ENCODE results near the gene LRRN2.
"Not testable (repeated sequence)": the region's sequence is repeated elsewhere in the genome, so short reads cannot be mapped to it uniquely, and the experiment has no call there.

LRRN2 gene

GRCh38 chr1:204629459-204629858 lies 56.1 kb downstream of the LRRN2 start:
- not testable (repeated sequence) for DNase-seq (ENCODE audit: low spot score)

GRCh38 chr1:204628868-204629267 lies 56.7 kb downstream of the LRRN2 start:
- DNase-seq (ENCODE audit: low spot score), result no peak

DNA sequence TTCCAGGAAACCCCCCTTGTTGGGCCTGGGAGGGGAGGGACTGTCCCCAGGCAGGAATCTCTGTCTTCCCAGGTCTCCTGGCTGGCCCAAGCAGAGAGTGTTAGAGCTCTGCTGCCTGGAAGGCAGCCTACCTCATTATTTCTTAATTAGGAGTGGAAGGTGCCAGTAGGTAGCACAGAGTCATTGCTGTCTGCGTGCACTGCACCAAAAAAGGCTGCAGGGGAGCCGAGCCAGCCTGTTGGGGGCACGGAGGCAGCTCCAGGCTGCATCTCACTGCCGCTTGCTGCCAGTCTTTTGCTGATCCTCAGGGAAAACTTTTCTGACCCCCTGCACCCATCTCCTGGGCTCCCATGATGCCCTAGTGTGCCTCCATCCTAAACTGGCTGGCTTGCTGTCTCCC lies 58.1 kb downstream of the LRRN2 start:
- no peak for DNase-seq (ENCODE audit: low spot score)

DNA sequence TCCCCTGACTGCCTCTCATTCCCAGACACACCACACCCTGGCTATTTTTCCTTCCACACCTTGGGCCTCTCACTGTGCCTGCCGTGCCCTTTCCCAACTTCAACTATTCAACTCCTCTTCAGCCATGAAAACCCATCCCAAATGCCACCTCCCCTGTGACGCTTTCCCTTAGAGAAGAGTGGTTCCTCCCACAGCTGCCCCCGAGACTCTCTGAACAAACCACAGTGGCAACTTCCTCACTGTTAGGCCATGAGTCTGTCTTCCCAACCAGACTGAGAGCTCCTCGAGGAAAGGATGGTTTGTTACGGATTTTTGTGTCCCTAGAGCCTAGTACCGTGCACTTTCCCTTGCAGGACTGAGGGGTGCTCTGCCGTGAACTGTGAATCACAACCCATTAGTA lies 59.2 kb downstream of the LRRN2 start:
- DNase-seq (ENCODE audit: low spot score), result no peak

GRCh38 chr1:204624631-204625216 lies 60.8 kb downstream of the LRRN2 start:
- no peak for DNase-seq (ENCODE audit: low spot score)

GRCh38 chr1:204623894-204624361 lies 61.6 kb downstream of the LRRN2 start:
- DNase-seq (ENCODE audit: low spot score), result peak; percentile 42

- DNase-seq (ENCODE audit: low spot score), result peak; percentile 56
These were observed 62.1 kb downstream of the LRRN2 start for GRCh38 chr1:204623365-204623893.

- DNase-seq (ENCODE audit: low spot score), result no peak
These were observed 63.5 kb downstream of the LRRN2 start for GRCh38 chr1:204621996-204622395.

DNA sequence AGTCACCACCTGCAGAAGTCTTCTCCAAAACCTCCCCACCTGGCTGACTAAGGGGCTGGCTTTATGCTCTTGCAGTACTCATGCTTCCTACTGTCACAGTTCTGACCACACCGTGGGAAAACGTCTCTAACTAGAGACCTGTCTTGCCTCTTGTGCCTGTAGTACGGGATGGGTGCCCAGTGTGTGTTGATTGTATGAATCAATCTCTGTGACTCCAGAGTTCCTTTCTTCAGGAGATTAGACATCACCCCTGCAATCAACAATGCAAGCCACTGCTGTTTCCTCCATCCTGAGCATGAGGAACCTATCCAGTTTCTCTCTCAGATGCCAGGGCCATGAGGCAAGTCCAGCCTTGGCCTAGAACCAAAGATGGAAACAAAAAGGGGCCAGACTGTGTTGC lies 64.1 kb downstream of the LRRN2 start:
- DNase-seq (ENCODE audit: low spot score), result no peak

GRCh38 chr1:204619721-204620120 lies 65.8 kb downstream of the LRRN2 start:
- DNase-seq (ENCODE audit: low spot score), result no peak

- no peak for DNase-seq (ENCODE audit: low spot score)
These were observed 67.3 kb downstream of the LRRN2 start for GRCh38 chr1:204618148-204618760.

DNA sequence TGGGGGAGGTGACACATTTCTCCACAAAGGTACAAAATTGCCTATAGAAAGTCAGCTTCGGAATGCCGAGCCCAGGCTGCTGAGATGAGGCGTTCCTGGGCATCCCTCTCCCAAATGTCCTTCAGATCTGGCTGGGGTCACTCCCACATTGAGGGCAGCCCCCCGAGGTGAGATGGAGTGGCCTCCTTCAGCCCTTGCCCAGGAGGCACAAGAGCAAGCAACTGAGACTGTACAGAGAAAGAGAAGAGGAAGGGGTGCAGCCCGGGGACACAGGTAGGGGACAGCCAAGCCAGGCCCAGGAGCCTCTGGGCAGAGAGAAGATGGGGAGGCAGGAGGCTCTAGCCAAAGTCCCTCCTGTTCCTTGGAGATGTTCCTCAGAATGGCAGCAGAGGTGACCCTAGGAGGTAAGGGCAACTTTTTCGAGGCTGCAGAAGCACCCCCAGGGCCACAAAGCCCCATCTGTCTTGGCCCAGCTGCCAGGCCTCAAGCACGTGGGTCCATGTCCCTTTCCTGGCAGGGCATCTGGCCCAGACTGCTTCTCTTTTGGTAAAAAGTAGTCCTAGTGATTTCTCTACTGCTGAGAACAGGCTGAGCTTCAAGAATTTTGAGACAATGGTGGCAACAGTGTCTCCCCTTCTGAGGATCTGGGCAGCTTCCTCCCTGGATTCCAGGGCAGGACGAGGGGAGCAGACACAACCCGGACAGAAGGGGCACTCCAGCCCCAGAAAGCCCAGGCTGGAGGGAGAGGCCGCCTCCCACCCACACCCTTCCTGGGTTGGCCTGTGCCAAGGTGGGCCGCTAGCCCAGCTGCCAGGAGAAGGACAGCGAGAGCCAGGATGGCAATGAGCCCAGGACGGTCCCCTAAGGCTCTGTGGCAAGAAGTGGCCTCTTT lies 68.0 kb downstream of the LRRN2 start:
- DNase-seq (ENCODE audit: low spot score), result no peak

DNA sequence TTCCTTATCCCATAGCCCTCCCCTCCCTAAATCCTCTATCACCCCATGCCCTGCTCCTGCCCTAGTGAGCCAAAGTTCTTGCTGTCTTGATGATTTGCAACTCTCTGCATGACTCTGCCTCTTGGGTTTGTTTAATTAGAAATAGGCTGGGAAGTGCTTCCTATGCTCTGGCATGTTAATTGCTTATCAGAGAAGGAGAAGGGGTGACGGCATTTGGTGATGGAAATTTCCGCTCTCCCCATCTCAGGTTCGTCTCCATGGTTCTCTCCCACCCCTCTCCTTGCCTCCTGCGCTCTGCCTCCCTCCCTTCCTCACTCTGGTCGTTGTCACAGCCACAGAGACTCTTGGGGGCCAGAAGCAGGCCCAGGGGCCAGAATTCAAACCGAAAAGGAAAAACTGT lies 68.9 kb downstream of the LRRN2 start:
- DNase-seq (ENCODE audit: low spot score), result no peak

DNA sequence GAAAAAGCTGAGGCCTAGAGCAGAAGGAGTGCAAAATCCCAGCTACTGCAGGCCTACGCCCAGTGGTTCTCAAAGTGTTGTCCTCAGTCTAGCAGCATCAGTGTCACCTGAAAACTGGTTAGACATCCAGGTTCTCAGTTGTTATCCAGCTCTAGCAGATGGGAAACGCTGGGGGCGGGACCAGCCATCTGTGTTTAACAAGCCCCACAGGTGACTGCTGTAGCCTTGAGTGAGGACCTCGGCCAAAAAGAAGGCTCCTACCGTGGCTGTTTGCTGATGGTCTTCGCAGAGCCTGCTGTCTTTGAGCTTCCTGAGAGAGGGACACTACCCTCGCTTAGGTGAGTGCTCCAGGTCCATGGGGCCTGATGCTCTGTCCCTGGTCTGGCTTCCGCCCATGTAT lies 69.7 kb downstream of the LRRN2 start:
- DNase-seq (ENCODE audit: low spot score), result no peak

GRCh38 chr1:204613636-204614035 lies 71.9 kb downstream of the LRRN2 start:
- no peak for DNase-seq (ENCODE audit: low spot score)

GRCh38 chr1:204612326-204612725 lies 73.2 kb downstream of the LRRN2 start:
- no peak for DNase-seq (ENCODE audit: low spot score)

DNA sequence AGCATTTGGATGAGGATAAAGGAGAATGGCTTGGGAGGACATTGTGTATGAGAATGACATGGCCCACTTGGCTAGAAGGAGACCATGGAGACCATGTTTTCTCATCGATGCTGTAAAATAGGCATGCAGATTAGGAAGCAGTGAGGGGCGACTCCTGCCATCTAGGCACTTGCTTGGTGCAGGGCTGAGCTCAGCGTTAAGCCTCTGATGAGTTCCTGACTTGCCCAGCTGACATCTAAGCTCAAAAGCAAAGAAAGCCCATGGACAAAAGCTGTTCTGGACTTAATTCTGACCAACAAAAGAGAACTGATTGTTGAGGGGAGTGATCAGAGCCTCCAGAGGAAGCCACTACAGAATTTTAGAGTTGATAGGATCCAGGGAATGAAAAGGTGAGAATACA lies 74.5 kb downstream of the LRRN2 start:
- DNase-seq (ENCODE audit: low spot score), result no peak

DNA sequence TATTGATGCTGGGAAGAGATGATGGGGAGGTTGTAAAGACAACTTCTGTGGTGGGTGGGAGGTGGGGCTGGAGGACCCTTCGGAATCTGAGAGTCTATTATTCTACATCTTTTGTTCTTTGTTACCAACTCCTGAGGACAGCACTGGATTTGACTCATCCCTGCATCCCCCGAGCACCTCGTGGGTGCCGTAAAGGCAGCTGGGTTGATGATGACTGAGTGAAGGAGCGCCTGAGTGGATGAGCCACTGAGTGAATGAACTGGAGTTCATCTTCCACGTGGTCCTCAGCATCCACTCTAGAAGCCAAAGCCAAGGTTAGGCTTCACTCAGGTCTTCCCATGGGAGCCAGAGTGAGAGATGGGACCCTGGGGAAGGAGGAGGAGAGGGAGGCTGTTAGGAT lies 77.6 kb downstream of the LRRN2 start:
- DNase-seq (ENCODE audit: low spot score), result no peak

DNA sequence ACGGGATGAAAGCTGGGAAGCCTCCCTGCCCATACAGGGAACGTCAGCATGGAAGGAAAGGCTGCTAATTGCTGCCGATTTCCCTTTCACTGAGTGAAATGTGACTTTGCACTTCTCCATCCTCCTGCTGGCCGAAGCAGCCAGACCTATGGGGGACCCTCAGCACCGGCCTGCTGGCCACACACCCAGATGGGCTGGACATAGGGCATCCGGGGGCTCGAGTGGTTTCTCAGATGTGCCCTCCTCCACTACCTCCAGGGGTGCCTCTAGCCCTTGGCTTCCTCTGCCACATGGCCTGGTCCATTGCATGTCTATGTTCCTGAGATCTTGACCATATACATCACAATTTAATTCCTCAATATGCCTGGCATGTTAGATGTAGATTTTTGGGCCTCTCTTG lies 79.7 kb downstream of the LRRN2 start:
- no peak for DNase-seq (ENCODE audit: low spot score)

DNA sequence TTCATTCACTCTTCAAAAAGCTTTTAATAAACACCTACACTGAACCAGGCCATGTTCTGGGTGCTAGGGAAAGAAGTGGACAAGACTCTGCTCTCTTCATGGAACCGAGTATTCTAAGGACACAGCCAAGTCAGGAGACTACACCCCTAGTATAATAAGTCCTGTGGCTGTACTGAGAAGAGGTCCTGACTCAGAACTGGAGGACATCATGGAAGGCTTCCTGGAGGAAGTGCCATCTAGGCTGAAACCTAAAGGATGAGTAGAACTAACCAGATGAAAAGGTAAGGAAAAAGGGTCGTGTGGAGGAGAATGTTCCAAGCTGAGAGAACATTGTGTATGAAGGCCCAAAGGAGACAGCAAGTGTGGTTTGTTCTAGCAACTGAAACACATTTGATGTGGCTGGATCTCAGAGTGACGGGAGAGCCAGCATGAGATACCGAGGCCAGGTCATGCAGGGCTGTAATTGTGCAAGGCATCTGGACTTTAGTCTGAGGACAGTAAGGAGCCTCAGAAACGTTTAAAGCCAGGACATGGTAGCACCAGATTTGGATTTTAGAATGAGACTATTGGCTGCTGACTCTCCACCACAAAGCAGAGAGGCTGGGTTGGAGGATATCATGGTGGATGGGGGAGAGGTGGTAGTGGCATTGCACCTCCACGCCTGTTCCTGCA lies 82.5 kb downstream of the LRRN2 start:
- no peak for DNase-seq (ENCODE audit: low spot score)

GRCh38 chr1:204602111-204602579 lies 83.4 kb downstream of the LRRN2 start:
- no peak for DNase-seq (ENCODE audit: low spot score)

- peak; percentile 34 for DNase-seq (ENCODE audit: low spot score)
These were observed 84.6 kb downstream of the LRRN2 start for GRCh38 chr1:204600968-204601367.

All from HuH-7.5 (cell line).